ENCODE data around the gene ARHGEF12. TPM values are rescaled to one million over a fixed set of nuclear protein-coding genes. Genes with fewer than 3 reads are reported as not detected.

Gene ARHGEF12
- total and polyA plus RNA-seq, 4 donors: 19.0 to 243 (median 55.6) TPM

DNA sequence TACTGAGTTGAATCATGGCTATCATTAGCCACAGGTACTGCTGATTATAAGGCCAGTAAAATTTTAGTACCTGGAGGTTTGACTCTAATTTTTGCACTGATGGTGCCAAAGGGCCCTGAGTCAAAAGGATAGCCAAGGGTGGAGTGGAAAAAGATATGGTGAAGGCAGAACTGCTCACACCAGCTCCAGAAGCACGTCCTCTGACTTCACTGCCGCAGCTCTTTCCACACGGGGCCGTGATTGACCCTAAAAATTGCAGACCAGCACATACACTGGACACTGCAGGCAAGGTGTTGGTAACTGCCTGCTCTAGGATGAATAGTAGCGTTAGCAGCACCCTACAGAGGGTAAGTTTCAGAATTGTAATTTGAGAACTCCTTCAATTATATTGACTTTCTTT is 149.9 kb downstream of the ARHGEF12 start:
- WGBS, 2 donors: 96 to 97% methylated on average over 5 of the region's 5 CpGs
- no peak overlapping the region for H3K4me3 ChIP-seq
- no peaks in the 10 kb centered on the region for H3K27me3 ChIP-seq (ENCODE audit: control insufficient read depth in 3 of 3, insufficient read depth in 3 of 3, low read length in 2 of 3)
- TF ChIP-seq, protein P1, sequence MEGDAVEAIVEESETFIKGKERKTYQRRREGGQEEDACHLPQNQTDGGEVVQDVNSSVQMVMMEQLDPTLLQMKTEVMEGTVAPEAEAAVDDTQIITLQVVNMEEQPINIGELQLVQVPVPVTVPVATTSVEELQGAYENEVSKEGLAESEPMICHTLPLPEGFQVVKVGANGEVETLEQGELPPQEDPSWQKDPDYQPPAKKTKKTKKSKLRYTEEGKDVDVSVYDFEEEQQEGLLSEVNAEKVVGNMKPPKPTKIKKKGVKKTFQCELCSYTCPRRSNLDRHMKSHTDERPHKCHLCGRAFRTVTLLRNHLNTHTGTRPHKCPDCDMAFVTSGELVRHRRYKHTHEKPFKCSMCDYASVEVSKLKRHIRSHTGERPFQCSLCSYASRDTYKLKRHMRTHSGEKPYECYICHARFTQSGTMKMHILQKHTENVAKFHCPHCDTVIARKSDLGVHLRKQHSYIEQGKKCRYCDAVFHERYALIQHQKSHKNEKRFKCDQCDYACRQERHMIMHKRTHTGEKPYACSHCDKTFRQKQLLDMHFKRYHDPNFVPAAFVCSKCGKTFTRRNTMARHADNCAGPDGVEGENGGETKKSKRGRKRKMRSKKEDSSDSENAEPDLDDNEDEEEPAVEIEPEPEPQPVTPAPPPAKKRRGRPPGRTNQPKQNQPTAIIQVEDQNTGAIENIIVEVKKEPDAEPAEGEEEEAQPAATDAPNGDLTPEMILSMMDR (IDR thresholded peaks at IDR 0.05; ENCODE audit: control extremely low read depth, extremely low read depth): no peak
- peaks cover 0 to 2% (median 0%) of the 10 kb centered on the region in 5 donors for H3K4me1 ChIP-seq (ENCODE audit: control insufficient read depth in 5 of 5, insufficient read depth in 5 of 5, low read length in 5 of 5)
- H3K9ac ChIP-seq (ENCODE audit: insufficient read depth in 1 of 2, low read length in 2 of 2): no peak overlapping the region
- DNase-seq: no peak
- H3K27ac ChIP-seq (ENCODE audit: low read depth in 1 of 2, low read length in 1 of 2): no peak overlapping the region
- ATAC-seq (ENCODE audit: insufficient read depth, low FRiP score): no peak
- H3K9me3 ChIP-seq (ENCODE audit: control insufficient read depth in 4 of 4, insufficient read depth in 3 of 4, low read length in 3 of 4): no peaks in the 10 kb centered on the region
- H3K36me3 ChIP-seq (ENCODE audit: control insufficient read depth in 4 of 4, insufficient read depth in 4 of 4, low read length in 4 of 4): peaks cover 14 to 34% (median 22%) of the 10 kb centered on the region in 4 donors

DNA sequence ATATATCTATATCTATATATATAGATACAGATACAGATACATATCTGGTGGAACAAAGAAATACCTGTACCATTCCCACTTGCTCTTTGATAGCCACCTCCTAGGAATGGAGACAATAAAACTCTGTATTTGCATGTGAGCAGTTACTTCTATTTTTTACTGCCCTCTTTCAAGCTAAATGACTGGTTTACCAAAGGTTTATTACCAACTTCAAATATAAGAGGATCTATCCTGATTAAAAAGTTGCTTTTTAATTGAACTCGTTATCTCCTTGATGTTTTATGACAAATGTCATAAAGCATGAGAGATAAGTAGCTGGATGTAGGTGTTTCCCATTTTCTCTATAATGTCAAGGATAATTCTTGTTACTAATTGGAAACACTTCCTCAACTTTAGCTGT is 153.6 kb downstream of the ARHGEF12 start:
- TF ChIP-seq, protein P1 (IDR thresholded peaks at IDR 0.05; ENCODE audit: control extremely low read depth, extremely low read depth): no peak
- Histone ChIP-seq H3K27ac (ENCODE audit: low read depth in 1 of 2, low read length in 1 of 2) (no peak overlapping the region), H3K9me3 (ENCODE audit: control insufficient read depth in 4 of 4, insufficient read depth in 3 of 4, low read length in 3 of 4) (no peaks in the 10 kb centered on the region)

DNA sequence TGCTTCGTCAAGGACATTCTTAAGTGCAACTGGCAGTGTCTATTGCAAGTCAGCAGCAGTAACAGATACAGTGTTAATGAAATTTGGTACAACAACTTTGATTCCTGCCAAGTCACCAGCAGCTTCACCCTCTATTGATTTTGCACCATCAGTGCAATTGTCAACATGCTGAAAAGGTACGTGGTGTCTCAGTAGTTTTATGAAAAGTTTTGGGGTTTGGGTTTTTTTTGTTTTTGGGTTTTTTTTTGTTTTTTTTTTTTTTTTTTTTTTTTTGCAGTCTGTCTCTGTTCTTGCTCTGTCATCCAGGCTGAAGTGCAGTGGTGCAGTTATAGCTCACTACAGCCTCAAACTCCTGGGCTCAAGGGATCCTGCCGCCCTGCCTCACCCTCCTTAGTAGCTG is 156.3 kb downstream of the ARHGEF12 start:
- 64 to 77% methylated on average over 3 of the region's 3 CpGs for WGBS, 2 donors
- H3K4me3 ChIP-seq: no peak overlapping the region
- no peaks in the 10 kb centered on the region for H3K9me3 ChIP-seq (ENCODE audit: control insufficient read depth in 4 of 4, insufficient read depth in 3 of 4, low read length in 3 of 4)
- H3K27me3 ChIP-seq (ENCODE audit: control insufficient read depth in 3 of 3, insufficient read depth in 3 of 3, low read length in 2 of 3): no peaks in the 10 kb centered on the region
- H3K4me1 ChIP-seq (ENCODE audit: control insufficient read depth in 5 of 5, insufficient read depth in 5 of 5, low read length in 5 of 5): no peaks in the 10 kb centered on the region
- no peak overlapping the region for H3K27ac ChIP-seq (ENCODE audit: low read depth in 1 of 2, low read length in 1 of 2)
- TF ChIP-seq, protein P1 (IDR thresholded peaks at IDR 0.05; ENCODE audit: control extremely low read depth, extremely low read depth): no peak
- DNase-seq (no peak), ATAC-seq (ENCODE audit: insufficient read depth, low FRiP score) (no peak)
- peaks cover 0 to 3% (median 3%) of the 10 kb centered on the region in 4 donors for H3K36me3 ChIP-seq (ENCODE audit: control insufficient read depth in 4 of 4, insufficient read depth in 4 of 4, low read length in 4 of 4)
- H3K9ac ChIP-seq (ENCODE audit: insufficient read depth in 1 of 2, low read length in 2 of 2): no peak overlapping the region

More for the DNA sequence above, 153.6 kb downstream of the ARHGEF12 start:
- ATAC-seq (ENCODE audit: insufficient read depth, low FRiP score) (no peak), DNase-seq (no peak)
- Histone ChIP-seq H3K4me1 (ENCODE audit: control insufficient read depth in 5 of 5, insufficient read depth in 5 of 5, low read length in 5 of 5) (peaks cover 0 to 2% (median 0%) of the 10 kb centered on the region in 5 donors), H3K9ac (ENCODE audit: insufficient read depth in 1 of 2, low read length in 2 of 2) (no peak overlapping the region), H3K4me3 (no peak overlapping the region), H3K27me3 (ENCODE audit: control insufficient read depth in 3 of 3, insufficient read depth in 3 of 3, low read length in 2 of 3) (no peaks in the 10 kb centered on the region), H3K36me3 (ENCODE audit: control insufficient read depth in 4 of 4, insufficient read depth in 4 of 4, low read length in 4 of 4) (peaks cover 8 to 24% (median 13%) of the 10 kb centered on the region in 4 donors)
- 88 to 96% methylated on average over 1 of the region's 1 CpG for WGBS, 2 donors

DNA sequence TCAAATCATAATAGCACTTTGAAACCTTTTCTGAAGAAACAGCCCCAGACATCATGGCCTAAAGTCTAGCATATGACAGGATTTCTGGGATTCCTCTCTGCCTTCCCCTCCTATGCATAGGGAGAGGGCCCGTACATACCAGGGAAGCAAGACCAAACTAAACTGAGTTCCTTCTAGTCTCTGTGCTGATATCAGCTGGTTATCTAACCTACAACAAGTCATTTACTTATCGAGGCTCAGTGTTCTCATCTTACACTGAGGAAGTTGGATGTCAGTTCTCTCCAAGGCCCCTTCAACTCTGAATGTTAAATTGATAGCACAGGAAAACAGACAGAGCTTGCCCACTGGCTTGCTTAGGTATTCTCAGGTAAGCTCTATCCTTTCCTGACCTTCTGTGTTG is 158.4 kb downstream of the ARHGEF12 start:
- no peak overlapping the region for H3K9ac ChIP-seq (ENCODE audit: insufficient read depth in 1 of 2, low read length in 2 of 2)
- no peak overlapping the region for H3K27ac ChIP-seq (ENCODE audit: low read depth in 1 of 2, low read length in 1 of 2)
- ATAC-seq (ENCODE audit: insufficient read depth, low FRiP score) (no peak), DNase-seq (no peak)
- no peaks in the 10 kb centered on the region for H3K9me3 ChIP-seq (ENCODE audit: control insufficient read depth in 4 of 4, insufficient read depth in 3 of 4, low read length in 3 of 4)
- H3K27me3 ChIP-seq (ENCODE audit: control insufficient read depth in 3 of 3, insufficient read depth in 3 of 3, low read length in 2 of 3): peaks cover 0 to 4% (median 0%) of the 10 kb centered on the region in 3 donors
- 50 to 52% methylated on average over 2 of the region's 2 CpGs for WGBS, 2 donors
- H3K4me1 ChIP-seq (ENCODE audit: control insufficient read depth in 5 of 5, insufficient read depth in 5 of 5, low read length in 5 of 5): peaks cover 0 to 5% (median 0%) of the 10 kb centered on the region in 5 donors
- TF ChIP-seq, protein P1 (IDR thresholded peaks at IDR 0.05; ENCODE audit: control extremely low read depth, extremely low read depth): no peak
- H3K36me3 ChIP-seq (ENCODE audit: control insufficient read depth in 4 of 4, insufficient read depth in 4 of 4, low read length in 4 of 4): peaks cover 0 to 3% (median under 1%) of the 10 kb centered on the region in 4 donors
- no peak overlapping the region for H3K4me3 ChIP-seq

All from lung (tissue), 12 donors.